GM18502 (cell line): ENCODE data around the gene SLC2A9.

Source experiments
- ATAC-seq: cut with Tn5 transposase; IDR thresholded peaks from one replicate; pipeline ENCODE4 v1.9.1; 2021; ENCODE audit warnings: mild to moderate bottlenecking; ENCODE audit not compliant: unreplicated experiment, poor library complexity

SLC2A9 gene

GRCh38 chr4:9781343-9782135 is 239.8 kb downstream of the SLC2A9 start, which contains the start of gene DRD5:
TSS of gene DRD5 (plus strand) at chr4:9781634. CDS start at chr4:9782030, 396 bp downstream.
- ATAC-seq: no peak
